ENCODE results near the gene SHFL. TPM values are rescaled to one million over a fixed set of nuclear protein-coding genes. Genes with fewer than 3 reads are reported as not detected.
A peak's percentile ranks its signal among the peaks of the same experiment; 100 is the strongest.

Gene SHFL
- total RNA-seq, 4 donors from 2014 or later: 39.9 to 125 (median 62.7) TPM

DNA sequence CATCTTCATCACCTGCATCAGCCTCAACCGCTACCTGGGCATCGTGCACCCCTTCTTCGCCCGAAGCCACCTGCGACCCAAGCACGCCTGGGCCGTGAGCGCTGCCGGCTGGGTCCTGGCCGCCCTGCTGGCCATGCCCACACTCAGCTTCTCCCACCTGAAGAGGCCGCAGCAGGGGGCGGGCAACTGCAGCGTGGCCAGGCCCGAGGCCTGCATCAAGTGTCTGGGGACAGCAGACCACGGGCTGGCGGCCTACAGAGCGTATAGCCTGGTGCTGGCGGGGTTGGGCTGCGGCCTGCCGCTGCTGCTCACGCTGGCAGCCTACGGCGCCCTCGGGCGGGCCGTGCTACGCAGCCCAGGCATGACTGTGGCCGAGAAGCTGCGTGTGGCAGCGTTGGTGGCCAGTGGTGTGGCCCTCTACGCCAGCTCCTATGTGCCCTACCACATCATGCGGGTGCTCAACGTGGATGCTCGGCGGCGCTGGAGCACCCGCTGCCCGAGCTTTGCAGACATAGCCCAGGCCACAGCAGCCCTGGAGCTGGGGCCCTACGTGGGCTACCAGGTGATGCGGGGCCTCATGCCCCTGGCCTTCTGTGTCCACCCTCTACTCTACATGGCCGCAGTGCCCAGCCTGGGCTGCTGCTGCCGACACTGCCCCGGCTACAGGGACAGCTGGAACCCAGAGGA, 28.0 kb downstream of the SHFL start:
- peaks cover 0 to 63% (median 0%) of the 10 kb centered on the region in 3 donors for H3K36me3 ChIP-seq
- TF ChIP-seq, protein P1, sequence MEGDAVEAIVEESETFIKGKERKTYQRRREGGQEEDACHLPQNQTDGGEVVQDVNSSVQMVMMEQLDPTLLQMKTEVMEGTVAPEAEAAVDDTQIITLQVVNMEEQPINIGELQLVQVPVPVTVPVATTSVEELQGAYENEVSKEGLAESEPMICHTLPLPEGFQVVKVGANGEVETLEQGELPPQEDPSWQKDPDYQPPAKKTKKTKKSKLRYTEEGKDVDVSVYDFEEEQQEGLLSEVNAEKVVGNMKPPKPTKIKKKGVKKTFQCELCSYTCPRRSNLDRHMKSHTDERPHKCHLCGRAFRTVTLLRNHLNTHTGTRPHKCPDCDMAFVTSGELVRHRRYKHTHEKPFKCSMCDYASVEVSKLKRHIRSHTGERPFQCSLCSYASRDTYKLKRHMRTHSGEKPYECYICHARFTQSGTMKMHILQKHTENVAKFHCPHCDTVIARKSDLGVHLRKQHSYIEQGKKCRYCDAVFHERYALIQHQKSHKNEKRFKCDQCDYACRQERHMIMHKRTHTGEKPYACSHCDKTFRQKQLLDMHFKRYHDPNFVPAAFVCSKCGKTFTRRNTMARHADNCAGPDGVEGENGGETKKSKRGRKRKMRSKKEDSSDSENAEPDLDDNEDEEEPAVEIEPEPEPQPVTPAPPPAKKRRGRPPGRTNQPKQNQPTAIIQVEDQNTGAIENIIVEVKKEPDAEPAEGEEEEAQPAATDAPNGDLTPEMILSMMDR (IDR thresholded peaks at IDR 0.05): no peak
- TF ChIP-seq POLR2A (IDR thresholded peaks at IDR 0.05): no peak
- H3K27me3 ChIP-seq: no peaks in the 10 kb centered on the region

GRCh38 chr19:10114651-10115391, 28.7 kb downstream of the SHFL start:
- Histone ChIP-seq H3K4me3 (no peak overlapping the region), H3K9me3 (no peaks in the 10 kb centered on the region), H3K4me1 (peaks cover 0 to 36% (median 19%) of the 10 kb centered on the region in 4 donors), H3K27me3 (no peaks in the 10 kb centered on the region), H3K36me3 (peaks cover 0 to 56% (median 0%) of the 10 kb centered on the region in 3 donors), H3K27ac (no peak overlapping the region)
- no peak for DNase-seq
- TF ChIP-seq, protein P1 (IDR thresholded peaks at IDR 0.05): no peak
- TF ChIP-seq POLR2A (IDR thresholded peaks at IDR 0.05): no peak

More for the DNA sequence above, 28.0 kb downstream of the SHFL start:
- H3K27ac ChIP-seq: no peak overlapping the region
- DNase-seq: no peak
- no peaks in the 10 kb centered on the region for H3K9me3 ChIP-seq
- no peak overlapping the region for H3K4me3 ChIP-seq
- peaks cover 0 to 36% (median 18%) of the 10 kb centered on the region in 4 donors for H3K4me1 ChIP-seq

- DNase-seq: peak in 1 of 3 donors; percentile 51
- no peak for TF ChIP-seq POLR2A (IDR thresholded peaks at IDR 0.05)
- TF ChIP-seq, protein P1 (IDR thresholded peaks at IDR 0.05): no peak
- no peaks in the 10 kb centered on the region for H3K9me3 ChIP-seq
- no peaks in the 10 kb centered on the region for H3K27me3 ChIP-seq
- H3K4me3 ChIP-seq: no peak overlapping the region
- H3K36me3 ChIP-seq: peaks cover 0 to 49% (median 0%) of the 10 kb centered on the region in 3 donors
- H3K4me1 ChIP-seq: peaks cover 0 to 32% (median 19%) of the 10 kb centered on the region in 4 donors
- no peak overlapping the region for H3K27ac ChIP-seq
Measured at GRCh38 chr19:10115392-10116084, 29.4 kb downstream of the SHFL start.

- H3K9me3 ChIP-seq: no peaks in the 10 kb centered on the region
- no peaks in the 10 kb centered on the region for H3K27me3 ChIP-seq
- H3K4me3 ChIP-seq: no peak overlapping the region
- H3K4me1 ChIP-seq: peaks cover 0 to 25% (median 18%) of the 10 kb centered on the region in 4 donors
- H3K36me3 ChIP-seq: peaks cover 0 to 41% (median 0%) of the 10 kb centered on the region in 3 donors
- TF ChIP-seq, protein P1 (IDR thresholded peaks at IDR 0.05): no peak
- TF ChIP-seq POLR2A (IDR thresholded peaks at IDR 0.05): no peak
- H3K27ac ChIP-seq: no peak overlapping the region
- DNase-seq: peak in 1 of 3 donors; percentile 47
Measured at GRCh38 chr19:10116085-10116865, 30.2 kb downstream of the SHFL start.
